A549 (cell line): ENCODE measurements around the gene CADPS2.

Experiments used
- CEBPB ChIP-seq, 2 experiments: fragments of >200 bp in 1 of 2; sonication (Bioruptor Twin) in 1 of 2; formaldehyde crosslinking in 1 of 2; IDR thresholded peaks; 2 replicates each; pipeline ENCODE4 v1.6.1; 2012 to 2016
- CHD2 ChIP-seq: fragments of 150-350 bp; IDR thresholded peaks from 2 replicates; pipeline ENCODE4 v1.6.1; 2014; ENCODE audit warnings: low read length; ENCODE audit not compliant: partially characterized antibody
- JUNB ChIP-seq: fragments of >200 bp; sonication (Bioruptor Twin); formaldehyde crosslinking; IDR thresholded peaks from 2 replicates; pipeline ENCODE4 v1.6.1; 2016
- POLR2A ChIP-seq: IDR thresholded peaks from 2 replicates; pipeline ENCODE4 v1.6.1; 2012; ENCODE audit warnings: mild to moderate bottlenecking, low read length
- SMC3 ChIP-seq: fragments of >200 bp; sonication (Bioruptor Twin); formaldehyde crosslinking; IDR thresholded peaks from 3 replicates; pipeline ENCODE4 v1.6.1; 2018; ENCODE audit warnings: inconsistent platforms
- SREBF2 ChIP-seq: fragments of 450-650 bp; IDR thresholded peaks from 2 replicates; pipeline ENCODE4 v1.6.1; 2014; ENCODE audit warnings: mild to moderate bottlenecking, moderate library complexity
- TF ChIP-seq, protein P1 (sequence below): fragments of >200 bp; sonication (Bioruptor Twin); formaldehyde crosslinking; IDR thresholded peaks from 3 replicates; pipeline ENCODE4 v1.5.1; 2016

DNA sequence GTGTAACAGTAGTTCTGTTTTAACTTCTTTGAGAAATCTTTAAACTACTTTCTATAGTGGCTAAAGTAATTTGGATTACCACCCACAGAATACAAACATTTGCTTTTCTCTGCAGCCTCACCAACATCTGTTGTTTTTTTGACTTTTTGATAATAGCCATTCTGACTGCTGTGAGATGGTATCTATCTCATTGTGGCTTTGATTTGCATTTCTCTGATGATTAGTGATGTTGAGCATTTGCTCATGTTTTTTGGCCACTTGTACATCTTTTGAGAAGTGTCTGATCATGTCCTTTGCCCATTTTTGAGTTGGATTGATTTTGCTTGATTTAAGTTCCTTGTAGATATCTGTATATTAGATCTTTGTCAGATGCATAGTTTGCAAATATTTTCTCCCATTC lies 254.0 kb downstream of the CADPS2 start:
- TF ChIP-seq, protein P1, sequence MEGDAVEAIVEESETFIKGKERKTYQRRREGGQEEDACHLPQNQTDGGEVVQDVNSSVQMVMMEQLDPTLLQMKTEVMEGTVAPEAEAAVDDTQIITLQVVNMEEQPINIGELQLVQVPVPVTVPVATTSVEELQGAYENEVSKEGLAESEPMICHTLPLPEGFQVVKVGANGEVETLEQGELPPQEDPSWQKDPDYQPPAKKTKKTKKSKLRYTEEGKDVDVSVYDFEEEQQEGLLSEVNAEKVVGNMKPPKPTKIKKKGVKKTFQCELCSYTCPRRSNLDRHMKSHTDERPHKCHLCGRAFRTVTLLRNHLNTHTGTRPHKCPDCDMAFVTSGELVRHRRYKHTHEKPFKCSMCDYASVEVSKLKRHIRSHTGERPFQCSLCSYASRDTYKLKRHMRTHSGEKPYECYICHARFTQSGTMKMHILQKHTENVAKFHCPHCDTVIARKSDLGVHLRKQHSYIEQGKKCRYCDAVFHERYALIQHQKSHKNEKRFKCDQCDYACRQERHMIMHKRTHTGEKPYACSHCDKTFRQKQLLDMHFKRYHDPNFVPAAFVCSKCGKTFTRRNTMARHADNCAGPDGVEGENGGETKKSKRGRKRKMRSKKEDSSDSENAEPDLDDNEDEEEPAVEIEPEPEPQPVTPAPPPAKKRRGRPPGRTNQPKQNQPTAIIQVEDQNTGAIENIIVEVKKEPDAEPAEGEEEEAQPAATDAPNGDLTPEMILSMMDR = no peak
- TF ChIP-seq SREBF2 (no peak), SMC3 (no peak), JUNB (no peak), CEBPB (IDR thresholded peaks at IDR 0.05) (no peak), POLR2A (no peak), CHD2 (no peak)
